CD4-positive, alpha-beta T cell treated with Interleukin-10 for 1 hour (primary cell): ENCODE results near the gene KLK7.

Experiments
- DNase-seq: peaks from one replicate; pipeline ENCODE4 v3.0.0-alpha.2; 2020

KLK7 gene

DNA sequence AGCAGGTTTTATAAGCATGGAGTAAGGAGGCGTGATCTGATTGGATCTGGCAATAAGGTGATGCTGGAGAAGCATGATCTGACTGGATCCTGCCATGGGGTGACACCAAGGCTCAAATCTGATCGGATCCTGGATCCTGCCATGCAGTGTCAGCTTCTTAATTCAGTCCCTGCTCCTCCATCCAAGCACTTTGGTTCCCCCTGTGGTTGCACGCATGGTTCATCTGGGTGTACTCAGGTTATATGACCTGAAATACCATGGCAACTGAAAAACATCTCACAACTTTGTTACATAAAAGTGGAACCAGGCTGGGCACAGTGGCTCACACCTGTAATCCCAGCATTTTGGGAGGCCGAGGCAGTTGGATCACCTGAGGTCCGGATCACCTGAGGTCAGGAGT, 54.9 kb downstream of the KLK7 start:
- no peak for DNase-seq
